Adrenal gland (tissue), 12 donors: ENCODE measurements around the gene CFAP77. TPM values are rescaled to one million over a fixed set of nuclear protein-coding genes. Genes with fewer than 3 reads are reported as not detected.

ENCODE experiments used
- DNase-seq, 7 donors: peaks; one replicate each; pipeline ENCODE4 v3.0.0-alpha.2; 2019 to 2020
- H3K27ac ChIP-seq, 5 donors: fragments of 200-600 bp; sonication (generic) in 4 of 5; 1 replicate in 3 of 5; 2 replicates in 2 of 5; pipeline versions ENCODE4 v1.5.1 to v1.8.0; 2016 to 2020; ENCODE audit warnings: mild to moderate bottlenecking in 1 of 5
- H3K27me3 ChIP-seq: fragments of 200-600 bp; 2 replicates; pipeline ENCODE4 v1.8.0; 2021
- H3K36me3 ChIP-seq, 2 donors: fragments of 200-600 bp; replicated peaks in 1 of 2; 1 replicate in 1 of 2; 2 replicates in 1 of 2; pipeline versions ENCODE4 v1.5.1 to v1.8.0; 2018 to 2022
- H3K4me1 ChIP-seq, 2 donors: fragments of 200-600 bp; replicated peaks in 1 of 2; 1 replicate in 1 of 2; 2 replicates in 1 of 2; pipeline versions ENCODE4 v1.5.1 to v1.8.0; 2018 to 2021
- H3K4me3 ChIP-seq, 4 donors: fragments of 200-600 bp; sonication (generic) in 3 of 4; one replicate each; pipeline ENCODE4 v1.5.1; 2016 to 2018
- H3K9me3 ChIP-seq, 3 donors: fragments of 200-600 bp; sonication (generic) in 1 of 3; replicated peaks in 1 of 3; 1 replicate in 2 of 3; 2 replicates in 1 of 3; pipeline versions ENCODE4 v1.5.1 to v1.8.0; 2016 to 2021
- POLR2A ChIP-seq, 2 donors: fragments of 450-650 bp; IDR thresholded peaks; one replicate each; pipeline ENCODE4 v1.6.1; 2017; ENCODE audit warnings: antibody characterized with exemption in 2 of 2, mild to moderate bottlenecking in 2 of 2, moderate library complexity in 1 of 2
- WGBS, 4 donors: extraction: QIAGEN DNeasy Blood & Tissue Kit in 2 of 4; methylation state at CpG; one replicate each; pipeline versions ENCODE4 v1.1.5 to v1.1.7; 2013 to 2017; 5-methylcytosine and 5-hydroxymethylcytosine counted together
- intact Hi-C, 2 donors: fragments of 100-400 bp; cut with DNase I; formaldehyde crosslinking; loops; one replicate each; pipeline versions ENCODE4 v1.14.1 to v1.15.0; 2022 to 2023
- polyA plus RNA-seq, 3 donors: library from polyadenylated mRNA; stranded (reverse); fragments of 200-250 nt in 2 of 3; fragments of 350-450 nt in 1 of 3; fragmentation: Illumina TruSeq in 1 of 3; extraction: RNeasy Lipid Tissue Mini Kit (QIAGEN cat#74804) in 1 of 3; gene quantifications; one replicate each; pipeline ENCODE4 v1.2.3, GENCODE V29; 2013 to 2014
- total RNA-seq, 9 donors: library from RNA; depleted of rRNA in 4 of 9; stranded (reverse); fragments of >200 nt in 4 of 9; fragments of 120-200 nt in 1 of 9; fragmentation: NEBNext Ultra II Directional in 1 of 9; extraction: Animal tissue kit (Norgen Biotek cat#: 25700) in 1 of 9; gene quantifications; one replicate each; pipeline versions ENCODE4 v1.1.0 to v1.2.4, GENCODE V29; 2013 to 2023
- TF ChIP-seq, protein P1 (sequence below), 6 experiments: fragments of 450-650 bp in 4 of 6; fragments of 200-600 bp in 2 of 6; sonication (generic) in 1 of 6; IDR thresholded peaks; 1 replicate in 5 of 6; 2 replicates in 1 of 6; pipeline versions ENCODE4 v1.5.1 to v1.8.0; 2016 to 2021; ENCODE audit warnings: antibody characterized with exemption in 6 of 6, mild to moderate bottlenecking in 2 of 6, moderate library complexity in 1 of 6
- donor health status: healthy with polysubstance abuse.
- donor health status: Bipolar disorder and iron deficiency.
- donor health status: DM: yes; HTN: yes; CAD: no.
- donor health status: DM: no; HTN: no; CAD: no.
- donor health status: DM: no; HTN: no; CAD: no.
- donor health status: DM: yes; HTN: yes; CAD: no.

The CFAP77 gene
- total and polyA plus RNA-seq, 12 donors = not detected

DNA sequence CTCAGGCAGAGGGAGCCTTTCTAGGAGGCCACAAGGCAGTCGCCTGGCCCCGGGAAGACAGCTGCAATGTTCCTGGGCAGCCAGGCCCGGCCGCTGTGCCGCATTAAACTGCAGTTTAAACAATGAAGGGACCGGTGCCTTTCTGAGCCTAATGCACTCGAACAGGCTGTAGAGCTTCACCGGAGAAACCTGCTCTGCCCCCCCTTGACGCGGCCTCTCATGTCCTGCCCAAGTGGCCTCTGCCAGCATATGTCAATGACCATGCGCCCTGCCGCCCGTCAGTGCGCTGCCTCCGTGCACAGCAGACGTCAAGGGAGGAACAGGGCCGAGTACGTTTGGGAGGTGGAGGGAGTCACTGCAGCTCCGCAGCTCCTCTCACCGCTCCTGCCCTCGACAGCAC is 133.9 kb downstream of the CFAP77 start:
- Histone ChIP-seq H3K36me3 (no peaks in the 10 kb centered on the region), H3K4me3 (no peak overlapping the region), H3K4me1 (no peaks in the 10 kb centered on the region), H3K27ac (no peak overlapping the region), H3K9me3 (no peaks in the 10 kb centered on the region), H3K27me3 (no peaks in the 10 kb centered on the region)
- 75 to 89% (median 79%) methylated on average over 16 to 21 of the region's 21 CpGs for WGBS, 4 donors
- intact Hi-C loops = no loop called here
- TF ChIP-seq POLR2A (IDR thresholded peaks at IDR 0.05) = no peak
- TF ChIP-seq, protein P1, sequence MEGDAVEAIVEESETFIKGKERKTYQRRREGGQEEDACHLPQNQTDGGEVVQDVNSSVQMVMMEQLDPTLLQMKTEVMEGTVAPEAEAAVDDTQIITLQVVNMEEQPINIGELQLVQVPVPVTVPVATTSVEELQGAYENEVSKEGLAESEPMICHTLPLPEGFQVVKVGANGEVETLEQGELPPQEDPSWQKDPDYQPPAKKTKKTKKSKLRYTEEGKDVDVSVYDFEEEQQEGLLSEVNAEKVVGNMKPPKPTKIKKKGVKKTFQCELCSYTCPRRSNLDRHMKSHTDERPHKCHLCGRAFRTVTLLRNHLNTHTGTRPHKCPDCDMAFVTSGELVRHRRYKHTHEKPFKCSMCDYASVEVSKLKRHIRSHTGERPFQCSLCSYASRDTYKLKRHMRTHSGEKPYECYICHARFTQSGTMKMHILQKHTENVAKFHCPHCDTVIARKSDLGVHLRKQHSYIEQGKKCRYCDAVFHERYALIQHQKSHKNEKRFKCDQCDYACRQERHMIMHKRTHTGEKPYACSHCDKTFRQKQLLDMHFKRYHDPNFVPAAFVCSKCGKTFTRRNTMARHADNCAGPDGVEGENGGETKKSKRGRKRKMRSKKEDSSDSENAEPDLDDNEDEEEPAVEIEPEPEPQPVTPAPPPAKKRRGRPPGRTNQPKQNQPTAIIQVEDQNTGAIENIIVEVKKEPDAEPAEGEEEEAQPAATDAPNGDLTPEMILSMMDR (IDR thresholded peaks at IDR 0.05) = no peak
- DNase-seq = peak in 1 of 7 donors; percentile 57

DNA sequence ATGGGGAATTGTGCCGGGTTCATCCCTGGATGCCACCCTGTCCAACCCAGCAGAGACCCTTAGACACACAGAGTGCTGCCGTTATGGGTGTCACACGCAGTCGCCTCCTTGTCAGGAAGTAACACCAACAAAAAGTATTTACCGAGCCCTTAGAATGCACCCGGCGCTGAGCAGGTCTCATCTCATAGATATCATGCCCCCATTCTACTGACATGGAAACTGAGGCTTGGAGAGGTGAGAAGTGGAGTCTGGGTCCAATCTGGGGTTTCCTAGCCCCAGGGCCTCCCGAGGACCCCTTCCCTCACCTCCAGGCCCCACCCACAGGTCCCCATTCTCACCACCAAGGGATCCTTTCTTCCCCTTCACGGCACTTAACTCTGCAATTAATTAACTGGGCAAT is 135.6 kb downstream of the CFAP77 start:
- DNase-seq = no peak
- no peak overlapping the region for H3K27ac ChIP-seq
- no peaks in the 10 kb centered on the region for H3K36me3 ChIP-seq
- no peaks in the 10 kb centered on the region for H3K4me1 ChIP-seq
- H3K9me3 ChIP-seq = no peaks in the 10 kb centered on the region
- H3K27me3 ChIP-seq = no peaks in the 10 kb centered on the region
- TF ChIP-seq, protein P1 (IDR thresholded peaks at IDR 0.05) = no peak
- no peak for TF ChIP-seq POLR2A (IDR thresholded peaks at IDR 0.05)
- H3K4me3 ChIP-seq = no peak overlapping the region
- intact Hi-C loops = no loop called here
- WGBS, 4 donors = 66 to 81% (median 78%) methylated on average over 6 to 9 of the region's 9 CpGs

DNA sequence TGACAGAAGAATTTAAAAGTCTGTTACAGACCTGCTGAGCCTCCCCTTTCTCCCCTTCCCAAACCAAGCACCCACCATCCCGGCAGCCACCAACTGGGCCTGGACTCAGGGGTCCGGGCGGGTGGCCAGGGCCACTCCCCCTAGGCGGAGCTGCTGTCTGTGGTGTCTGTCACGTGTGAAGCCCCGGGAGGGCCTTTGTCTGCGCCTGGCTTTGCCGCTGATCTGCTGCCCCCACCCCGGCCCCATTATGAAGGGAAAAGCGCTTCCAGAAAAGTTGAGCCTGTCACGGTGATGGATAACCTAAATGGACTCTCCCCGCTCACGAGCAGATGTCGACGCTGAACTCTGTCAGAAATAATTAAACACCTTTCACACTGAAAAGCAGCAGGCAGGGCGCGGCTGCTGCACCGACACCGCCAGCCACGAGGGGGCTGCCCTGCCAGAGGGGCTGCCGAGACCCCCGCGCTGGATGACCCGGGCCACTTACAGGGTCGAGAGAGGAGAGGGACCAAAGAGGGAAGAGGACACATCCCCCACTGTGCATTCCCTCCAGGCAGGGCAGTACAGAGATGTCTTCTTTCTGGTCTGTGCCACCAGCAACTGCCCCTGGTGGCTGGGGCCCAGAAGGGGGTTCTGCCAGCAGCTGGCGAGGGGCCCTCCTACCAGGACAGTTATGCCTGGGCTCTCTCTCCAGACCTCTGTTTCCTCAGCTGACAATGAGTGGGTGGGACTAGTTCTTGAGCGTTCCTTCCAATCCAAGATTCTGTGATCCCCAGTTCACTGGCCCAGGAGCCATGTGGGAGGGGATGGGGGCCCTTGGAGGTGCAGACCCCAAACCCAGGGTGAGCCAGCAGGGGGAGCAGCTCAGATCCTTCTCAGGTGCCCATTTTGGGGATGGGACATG is 136.4 kb downstream of the CFAP77 start:
- TF ChIP-seq POLR2A (IDR thresholded peaks at IDR 0.05) = no peak
- TF ChIP-seq, protein P1 (IDR thresholded peaks at IDR 0.05) = peak in 4 of 6 experiments; percentile 7 to 25 (median 13)
- Histone ChIP-seq H3K36me3 (no peaks in the 10 kb centered on the region), H3K9me3 (no peaks in the 10 kb centered on the region), H3K27ac (no peak overlapping the region), H3K4me1 (no peaks in the 10 kb centered on the region), H3K4me3 (peak overlapping the region in 1 of 4 donors; percentile 41), H3K27me3 (no peaks in the 10 kb centered on the region)
- intact Hi-C loops = no loop called here
- peak in 4 of 7 donors; percentile 19 to 62 (median 27) for DNase-seq
- 5 to 15% (median 10%) methylated on average over 23 to 27 of the region's 27 CpGs for WGBS, 4 donors

DNA sequence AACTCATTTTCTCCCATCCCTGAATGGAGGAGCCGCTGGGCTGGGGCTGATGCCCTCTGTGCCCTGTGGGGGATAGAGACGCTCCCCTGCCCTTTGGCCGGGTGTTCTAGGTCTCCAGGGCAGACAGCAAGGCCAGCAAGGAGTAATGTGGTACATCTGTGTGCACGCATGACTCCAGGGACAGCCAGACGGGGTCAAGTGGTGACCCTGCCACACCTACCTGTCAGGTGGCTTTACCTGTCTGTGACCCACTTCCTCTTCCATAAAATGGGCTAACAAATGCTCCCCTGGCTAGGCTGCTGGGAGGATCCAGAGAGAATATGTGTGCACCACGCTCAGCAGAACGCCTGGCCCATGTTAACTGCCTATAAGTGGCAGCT is 137.0 kb downstream of the CFAP77 start:
- TF ChIP-seq, protein P1 (IDR thresholded peaks at IDR 0.05) = no peak
- TF ChIP-seq POLR2A (IDR thresholded peaks at IDR 0.05) = no peak
- Histone ChIP-seq H3K9me3 (no peaks in the 10 kb centered on the region), H3K27me3 (no peaks in the 10 kb centered on the region), H3K36me3 (no peaks in the 10 kb centered on the region), H3K27ac (no peak overlapping the region), H3K4me3 (no peak overlapping the region), H3K4me1 (no peaks in the 10 kb centered on the region)
- 76 to 94% (median 79%) methylated on average over 2 to 7 of the region's 7 CpGs for WGBS, 4 donors
- intact Hi-C loops = no loop called here
- DNase-seq = no peak
